Neuron (in vitro differentiated cells): Measurements from ENCODE around the gene AFAP1.

ENCODE experiments used
- H2AFZ ChIP-seq: one replicate; pipeline ENCODE4 v1.6.1; 2013; ENCODE audit warnings: low read depth, mild to moderate bottlenecking, inconsistent platforms, low read length, moderate library complexity
- H3K27me3 ChIP-seq: one replicate; pipeline ENCODE4 v1.6.1; 2013; ENCODE audit warnings: low read length; ENCODE audit not compliant: insufficient read depth
- H3K36me3 ChIP-seq: one replicate; pipeline ENCODE4 v1.6.1; 2013; ENCODE audit warnings: low read length; ENCODE audit not compliant: insufficient read depth
- H3K4me1 ChIP-seq: one replicate; pipeline ENCODE4 v1.6.1; 2013; ENCODE audit warnings: low read length; ENCODE audit not compliant: insufficient read depth
- H3K4me3 ChIP-seq: 2 replicates; pipeline ENCODE4 v1.5.1; 2013; ENCODE audit warnings: mild to moderate bottlenecking, low read length, moderate library complexity
- H3K9me3 ChIP-seq: one replicate; pipeline ENCODE4 v1.6.1; 2013; ENCODE audit warnings: low read length

AFAP1 gene

GRCh38 chr4:7753931-7754465 lies 185.7 kb downstream of the AFAP1 start:
- Histone ChIP-seq H3K4me1 (peaks cover 9% of the 10 kb centered on the region), H2AFZ (no peak overlapping the region), H3K4me3 (no peak overlapping the region), H3K27me3 (no peaks in the 10 kb centered on the region), H3K9me3 (peaks cover 4% of the 10 kb centered on the region), H3K36me3 (no peaks in the 10 kb centered on the region)

- H3K36me3 ChIP-seq, result no peaks in the 10 kb centered on the region
- no peak overlapping the region for H3K4me3 ChIP-seq
- H3K9me3 ChIP-seq, result peaks cover 1% of the 10 kb centered on the region
- H3K4me1 ChIP-seq, result peaks cover 8% of the 10 kb centered on the region
- no peaks in the 10 kb centered on the region for H3K27me3 ChIP-seq
- H2AFZ ChIP-seq, result no peak overlapping the region
Measured at GRCh38 chr4:7753271-7753670, 186.4 kb downstream of the AFAP1 start.

- no peaks in the 10 kb centered on the region for H3K27me3 ChIP-seq
- peaks cover 3% of the 10 kb centered on the region for H3K4me1 ChIP-seq
- H3K9me3 ChIP-seq, result no peaks in the 10 kb centered on the region
- no peak overlapping the region for H2AFZ ChIP-seq
- H3K4me3 ChIP-seq, result no peak overlapping the region
- no peaks in the 10 kb centered on the region for H3K36me3 ChIP-seq
Measured at GRCh38 chr4:7752649-7753048, 187.0 kb downstream of the AFAP1 start.

GRCh38 chr4:7750972-7751371 lies 188.7 kb downstream of the AFAP1 start:
- Histone ChIP-seq H3K4me1 (no peaks in the 10 kb centered on the region), H3K9me3 (no peaks in the 10 kb centered on the region), H3K4me3 (no peak overlapping the region), H3K36me3 (no peaks in the 10 kb centered on the region), H2AFZ (no peak overlapping the region), H3K27me3 (no peaks in the 10 kb centered on the region)

- no peaks in the 10 kb centered on the region for H3K9me3 ChIP-seq
- no peak overlapping the region for H3K4me3 ChIP-seq
- no peaks in the 10 kb centered on the region for H3K27me3 ChIP-seq
- H3K36me3 ChIP-seq, result no peaks in the 10 kb centered on the region
- no peaks in the 10 kb centered on the region for H3K4me1 ChIP-seq
- no peak overlapping the region for H2AFZ ChIP-seq
Measured at GRCh38 chr4:7750523-7750922, 189.1 kb downstream of the AFAP1 start.

GRCh38 chr4:7747566-7747965 lies 192.1 kb downstream of the AFAP1 start:
- Histone ChIP-seq H2AFZ (no peak overlapping the region), H3K27me3 (no peaks in the 10 kb centered on the region), H3K36me3 (no peaks in the 10 kb centered on the region), H3K4me3 (no peak overlapping the region), H3K9me3 (no peaks in the 10 kb centered on the region), H3K4me1 (no peaks in the 10 kb centered on the region)

GRCh38 chr4:7747062-7747385 lies 192.6 kb downstream of the AFAP1 start:
- H3K9me3 ChIP-seq, result no peaks in the 10 kb centered on the region
- no peak overlapping the region for H2AFZ ChIP-seq
- H3K4me1 ChIP-seq, result no peaks in the 10 kb centered on the region

GRCh38 chr4:7746351-7747061 lies 193.2 kb downstream of the AFAP1 start:
- no peaks in the 10 kb centered on the region for H3K36me3 ChIP-seq
- H3K9me3 ChIP-seq, result no peaks in the 10 kb centered on the region
- H3K4me3 ChIP-seq, result no peak overlapping the region
- no peaks in the 10 kb centered on the region for H3K4me1 ChIP-seq
- H2AFZ ChIP-seq, result no peak overlapping the region
- no peaks in the 10 kb centered on the region for H3K27me3 ChIP-seq

More at GRCh38 chr4:7747062-7747385, 192.6 kb downstream of the AFAP1 start:
- H3K27me3 ChIP-seq, result no peaks in the 10 kb centered on the region
- no peak overlapping the region for H3K4me3 ChIP-seq
- no peaks in the 10 kb centered on the region for H3K36me3 ChIP-seq

GRCh38 chr4:7745301-7745885 lies 194.3 kb downstream of the AFAP1 start:
- no peaks in the 10 kb centered on the region for H3K4me1 ChIP-seq
- H2AFZ ChIP-seq, result no peak overlapping the region
- no peak overlapping the region for H3K4me3 ChIP-seq
- no peaks in the 10 kb centered on the region for H3K9me3 ChIP-seq
- no peaks in the 10 kb centered on the region for H3K27me3 ChIP-seq
- no peaks in the 10 kb centered on the region for H3K36me3 ChIP-seq

- Histone ChIP-seq H3K9me3 (no peaks in the 10 kb centered on the region), H3K27me3 (no peaks in the 10 kb centered on the region), H3K4me3 (no peak overlapping the region), H2AFZ (no peak overlapping the region), H3K36me3 (no peaks in the 10 kb centered on the region), H3K4me1 (no peaks in the 10 kb centered on the region)
Measured at GRCh38 chr4:7744142-7744804, 195.4 kb downstream of the AFAP1 start.

- H2AFZ ChIP-seq, result no peak overlapping the region
- no peaks in the 10 kb centered on the region for H3K4me1 ChIP-seq
- H3K4me3 ChIP-seq, result no peak overlapping the region
- H3K9me3 ChIP-seq, result no peaks in the 10 kb centered on the region
- H3K36me3 ChIP-seq, result no peaks in the 10 kb centered on the region
- H3K27me3 ChIP-seq, result no peaks in the 10 kb centered on the region
Measured at GRCh38 chr4:7742807-7743280, 196.8 kb downstream of the AFAP1 start.

GRCh38 chr4:7741946-7742806 lies 197.5 kb downstream of the AFAP1 start:
- no peak overlapping the region for H2AFZ ChIP-seq
- H3K27me3 ChIP-seq, result no peaks in the 10 kb centered on the region
- no peaks in the 10 kb centered on the region for H3K9me3 ChIP-seq
- H3K4me1 ChIP-seq, result no peaks in the 10 kb centered on the region
- no peak overlapping the region for H3K4me3 ChIP-seq
- no peaks in the 10 kb centered on the region for H3K36me3 ChIP-seq
